Limb (tissue), 2 donors: ENCODE measurements around the gene BTBD10.
"Not testable (repeated sequence)": the region's sequence is repeated elsewhere in the genome, so short reads cannot be mapped to it uniquely, and the experiment has no call there.

Experiments used
- DNase-seq, 2 donors: peaks; one replicate each; pipeline ENCODE4 v3.0.0-alpha.2; 2016; ENCODE audit errors: extremely low spot score in 2 of 2

The BTBD10 gene

DNA sequence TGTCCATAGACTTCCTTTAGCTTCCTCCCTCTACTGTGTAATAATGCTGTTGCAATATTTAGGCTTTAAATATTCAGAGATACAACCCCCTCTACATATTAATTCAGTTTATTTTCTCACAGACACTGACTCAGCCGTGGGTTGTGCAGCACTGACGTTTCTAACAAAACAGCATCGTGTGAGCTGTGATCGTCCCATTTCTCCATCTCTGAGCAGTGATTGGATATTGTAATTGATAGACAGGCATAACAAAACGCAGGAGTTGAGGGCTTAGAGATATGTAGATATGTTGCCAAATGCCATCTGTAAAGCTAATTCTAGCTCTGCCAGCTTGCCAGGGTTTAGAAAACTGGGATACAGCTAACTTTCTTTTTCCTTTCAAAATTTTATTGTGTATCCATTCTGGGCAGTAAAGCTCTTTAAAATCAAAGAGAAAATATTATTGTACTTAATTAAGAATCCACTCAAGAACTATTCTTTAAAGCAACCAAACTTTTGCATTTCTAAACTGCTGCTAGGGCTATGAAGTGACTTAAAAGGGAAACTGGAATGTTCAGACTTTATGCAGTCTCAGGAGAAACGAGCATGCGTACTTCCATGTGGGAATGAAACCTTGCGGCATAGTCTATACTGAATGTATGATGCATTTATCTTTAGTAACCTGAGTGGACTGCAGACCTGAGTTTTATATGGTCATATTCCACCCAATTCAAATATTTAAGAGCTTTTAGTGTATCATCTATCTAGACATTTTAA lies 22.7 kb downstream of the BTBD10 start:
- DNase-seq = peak in 1 of 2 donors; percentile 60

DNA sequence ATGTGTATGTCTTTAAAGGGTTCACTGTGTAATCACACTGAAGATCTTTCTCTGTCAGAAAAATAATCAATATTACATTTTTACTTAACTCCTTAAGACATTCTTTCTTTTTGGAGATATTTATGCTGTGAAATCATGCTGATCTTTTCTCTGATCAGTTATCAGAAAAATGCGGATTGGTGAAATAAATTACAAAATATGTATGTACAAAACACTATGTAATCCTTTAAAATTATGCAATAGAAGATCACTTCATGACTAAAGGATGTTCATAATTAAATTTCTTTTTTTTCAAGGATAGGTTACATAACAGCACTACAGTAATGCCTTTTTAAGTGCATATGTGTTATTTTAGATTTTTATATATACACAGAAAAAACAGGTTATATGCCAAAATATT lies 24.7 kb downstream of the BTBD10 start:
- no peak for DNase-seq

DNA sequence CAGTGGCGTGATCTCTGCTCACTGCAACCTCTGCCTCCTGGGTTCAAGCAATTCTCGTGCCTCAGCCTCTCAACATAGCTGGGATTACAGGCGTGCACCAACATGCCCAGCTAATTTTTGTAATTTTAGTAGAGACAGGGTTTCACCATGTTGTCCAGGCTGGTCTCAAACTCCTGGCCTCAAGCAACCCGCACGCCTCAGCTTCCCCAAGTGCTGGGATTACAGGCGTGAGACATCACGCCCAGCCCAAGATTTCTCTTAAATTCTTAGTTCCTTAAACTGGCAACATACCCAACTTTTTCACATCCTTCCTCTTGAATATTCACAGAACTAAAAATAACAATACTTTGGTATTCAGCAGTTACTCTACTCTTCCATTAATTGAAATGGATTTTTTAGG lies 26.2 kb downstream of the BTBD10 start:
- not testable (repeated sequence) for DNase-seq

DNA sequence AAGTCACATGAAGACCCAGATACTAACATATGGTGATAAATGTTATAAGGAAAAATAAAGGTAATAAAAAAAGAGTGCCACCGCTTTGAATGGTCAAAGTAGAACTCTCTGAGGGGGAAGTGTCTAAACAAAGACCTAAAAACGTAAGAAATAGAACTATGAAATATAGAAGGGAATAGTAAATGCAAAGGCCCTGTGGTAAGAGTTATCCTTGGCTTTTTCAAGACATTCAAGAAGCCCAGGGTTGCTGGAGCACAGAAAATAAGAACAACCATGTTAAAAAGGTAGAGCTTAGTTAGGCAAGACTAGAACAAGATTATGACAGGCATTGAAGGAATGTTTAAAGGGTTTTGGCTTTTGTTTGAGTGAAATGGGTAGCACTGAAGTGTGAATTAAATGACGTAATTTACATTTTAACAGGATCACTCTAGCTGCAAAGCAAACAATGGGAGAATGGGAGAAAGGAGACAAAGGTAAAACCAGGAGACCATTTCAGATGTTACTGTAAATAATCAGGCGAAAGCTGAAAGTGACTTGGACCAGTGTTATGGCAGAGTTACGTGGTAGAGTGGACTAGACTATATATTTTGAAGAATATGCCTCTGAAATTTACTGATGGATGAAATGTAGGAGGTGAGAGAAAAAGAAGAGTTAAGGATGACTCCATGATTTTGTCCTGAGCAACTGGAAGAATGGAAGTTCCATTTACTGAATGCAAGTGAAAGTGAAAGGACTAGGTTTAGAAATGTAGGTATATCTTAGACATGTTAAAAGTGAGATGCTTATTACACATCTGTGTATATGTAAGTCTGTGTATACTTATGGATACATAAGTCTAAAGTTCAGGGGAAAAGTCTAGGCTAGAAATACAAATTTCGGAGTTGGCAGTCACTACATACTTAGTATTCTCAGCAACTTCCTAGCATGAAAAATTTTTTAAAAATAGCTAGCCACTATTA lies 28.5 kb downstream of the BTBD10 start:
- DNase-seq = no peak

DNA sequence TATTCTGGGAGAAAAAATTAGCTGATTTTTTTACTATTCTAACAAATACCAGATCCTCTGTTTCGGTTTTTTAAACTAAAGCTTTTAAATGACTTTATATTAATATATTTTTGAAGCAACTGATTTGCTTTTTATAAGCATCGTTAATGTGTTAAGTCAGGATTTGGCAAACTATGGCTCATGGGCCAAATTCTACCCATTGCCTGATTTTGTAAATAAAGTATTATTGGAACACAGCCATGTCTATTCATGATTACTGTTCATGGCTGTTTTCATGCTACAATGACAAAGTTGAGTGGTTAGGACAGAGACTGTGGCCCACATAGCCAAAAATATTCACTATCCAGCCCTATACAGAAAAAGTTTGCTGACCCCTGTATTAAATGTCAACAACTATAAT lies 29.6 kb downstream of the BTBD10 start:
- DNase-seq = no peak

DNA sequence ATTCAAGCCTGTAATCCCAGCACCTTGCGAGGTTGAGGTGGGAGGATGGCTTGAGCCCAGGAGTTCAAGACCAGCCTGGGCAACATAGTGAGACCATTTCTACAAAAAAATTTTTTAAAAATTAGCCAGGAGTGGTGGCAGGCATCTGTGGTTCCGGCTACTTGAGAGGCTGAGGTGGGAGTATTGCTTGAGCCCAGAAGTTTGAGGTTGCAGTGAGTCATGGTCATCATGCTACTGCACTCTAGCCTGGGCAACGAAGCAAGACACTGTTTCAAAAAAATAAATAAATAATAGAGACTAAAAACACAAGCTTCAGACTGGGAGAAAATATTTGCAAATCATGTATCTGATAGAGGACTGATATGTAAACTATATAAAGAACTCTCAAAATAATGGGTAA lies 33.2 kb downstream of the BTBD10 start:
- no peak for DNase-seq

DNA sequence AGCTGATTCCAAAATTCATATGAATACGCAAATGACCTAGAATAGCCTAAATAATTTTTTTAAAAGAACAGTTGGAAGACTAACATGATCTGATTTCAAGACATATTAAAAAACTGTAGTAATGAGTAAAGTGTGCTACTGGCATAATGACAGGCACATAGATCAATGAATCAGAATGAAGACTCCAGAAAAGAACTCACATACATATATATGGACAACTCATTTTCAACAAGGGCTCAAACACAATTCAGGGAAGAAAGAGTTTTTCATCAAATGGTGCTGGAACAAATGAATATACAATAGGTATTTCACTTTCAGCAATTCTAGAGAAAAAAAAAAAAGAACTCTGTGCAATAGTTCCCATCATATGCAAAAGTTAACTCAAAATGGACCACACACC lies 33.7 kb downstream of the BTBD10 start:
- DNase-seq = no peak

DNA sequence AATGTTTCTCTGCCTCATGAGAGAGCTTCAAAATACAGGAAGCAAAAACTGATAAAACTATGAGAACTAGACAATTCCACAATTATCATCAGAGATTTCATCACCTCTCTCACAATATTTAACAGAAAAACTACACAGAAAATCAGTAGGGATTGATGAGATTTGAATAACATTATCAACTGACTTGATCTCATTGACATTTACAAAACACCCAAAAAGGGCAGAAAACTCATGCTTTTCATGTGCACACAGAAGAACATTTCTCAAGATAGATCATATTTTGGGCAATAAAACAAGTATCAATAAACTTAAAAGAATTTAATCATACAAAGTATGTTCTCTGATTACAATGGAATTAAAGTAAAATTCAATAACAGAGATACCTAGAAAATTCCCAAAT lies 35.6 kb downstream of the BTBD10 start:
- no peak for DNase-seq

DNA sequence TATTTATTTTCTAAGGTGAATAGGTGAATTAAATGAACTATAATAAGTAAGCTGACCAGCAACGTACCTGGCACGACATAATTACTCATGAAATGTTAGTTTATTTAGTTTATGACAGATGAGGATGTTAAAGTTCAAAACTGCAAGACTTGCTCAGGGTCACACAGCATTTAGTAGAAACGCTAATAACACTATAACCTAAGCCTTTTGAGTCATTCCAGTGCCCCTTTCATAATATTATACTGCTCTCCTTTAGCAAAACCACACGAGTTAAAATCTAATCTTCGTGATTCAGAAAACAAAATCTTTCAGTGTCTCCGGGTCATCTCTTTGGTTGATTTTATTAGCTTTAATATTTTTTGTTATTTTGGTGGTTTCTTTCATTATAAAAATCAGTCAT lies 39.6 kb downstream of the BTBD10 start:
- no peak for DNase-seq

DNA sequence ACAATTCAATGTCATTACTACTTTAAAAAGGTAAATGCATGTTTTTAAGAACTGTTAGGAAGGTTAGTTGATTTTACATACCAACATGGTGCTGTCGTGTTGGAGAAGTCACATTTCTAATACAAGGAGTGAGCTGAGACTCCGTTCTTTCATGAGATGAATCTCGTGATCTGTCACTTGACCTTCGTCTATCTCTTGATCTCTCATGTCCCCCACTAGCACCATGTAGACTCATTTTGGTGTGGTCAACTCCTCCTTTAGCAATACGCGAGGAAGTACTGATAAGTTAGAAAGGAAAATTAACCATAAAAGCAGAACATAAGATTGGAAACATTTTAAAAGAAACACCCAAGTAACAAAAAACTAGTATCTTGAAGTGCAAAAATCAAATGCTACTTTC lies 41.5 kb downstream of the BTBD10 start:
- DNase-seq = no peak

DNA sequence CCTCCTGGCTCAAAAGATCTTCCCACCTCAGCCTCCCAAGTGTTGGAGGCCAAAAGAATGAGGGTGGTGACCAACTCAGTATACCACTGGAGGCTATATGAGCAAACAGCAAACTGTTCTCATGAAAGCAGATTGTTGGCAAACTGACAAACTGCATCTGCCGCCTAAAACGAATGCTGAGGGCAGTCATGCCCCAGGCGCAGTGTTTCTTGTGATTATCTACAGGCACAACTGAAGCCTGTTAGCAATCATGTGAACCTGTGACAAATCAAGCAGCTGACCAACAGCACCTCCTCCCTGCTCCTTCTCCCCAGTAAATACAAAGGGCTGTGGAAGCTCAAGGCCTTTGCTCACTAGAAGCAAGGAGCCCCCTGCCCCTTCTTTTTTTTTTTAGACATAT lies 47.8 kb downstream of the BTBD10 start:
- DNase-seq = no peak

DNA sequence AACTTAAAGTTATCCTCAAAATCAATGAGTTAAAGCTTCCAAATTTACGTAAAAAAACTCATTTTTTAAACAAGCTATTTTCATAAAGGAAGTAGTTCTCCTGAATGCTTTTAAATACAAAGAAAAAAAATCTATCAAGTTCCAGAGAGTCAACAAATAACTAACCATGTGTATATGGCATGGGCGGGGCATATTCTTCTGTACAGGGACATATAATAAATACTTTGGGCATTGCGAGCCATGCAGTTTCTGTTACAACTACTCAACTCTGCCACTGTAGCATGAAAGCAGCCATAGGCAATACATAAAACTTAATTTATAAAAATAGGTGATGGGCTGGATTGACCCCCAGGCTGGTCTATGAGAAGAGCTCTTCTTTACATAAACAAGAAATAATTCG lies 57.8 kb downstream of the BTBD10 start:
- DNase-seq = no peak

DNA sequence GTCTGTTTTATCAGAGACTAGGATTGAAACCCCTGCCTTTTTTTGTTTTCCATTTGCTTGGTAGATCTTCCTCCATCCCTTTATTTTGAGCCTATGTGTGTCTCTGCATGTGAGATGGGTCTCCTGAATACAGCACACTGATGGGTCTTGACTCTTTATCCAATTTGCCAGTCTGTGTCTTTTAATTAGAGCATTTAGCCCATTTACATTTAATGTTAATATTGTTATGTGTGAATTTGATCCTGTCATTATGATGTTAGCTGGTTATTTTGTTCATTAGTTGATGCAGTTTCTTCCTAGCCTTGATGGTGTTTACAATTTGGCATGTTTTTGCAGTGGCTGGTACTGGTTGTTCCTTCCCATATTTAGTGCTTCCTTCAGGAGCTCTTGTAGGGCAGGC lies 64.7 kb downstream of the BTBD10 start:
- not testable (repeated sequence) for DNase-seq

DNA sequence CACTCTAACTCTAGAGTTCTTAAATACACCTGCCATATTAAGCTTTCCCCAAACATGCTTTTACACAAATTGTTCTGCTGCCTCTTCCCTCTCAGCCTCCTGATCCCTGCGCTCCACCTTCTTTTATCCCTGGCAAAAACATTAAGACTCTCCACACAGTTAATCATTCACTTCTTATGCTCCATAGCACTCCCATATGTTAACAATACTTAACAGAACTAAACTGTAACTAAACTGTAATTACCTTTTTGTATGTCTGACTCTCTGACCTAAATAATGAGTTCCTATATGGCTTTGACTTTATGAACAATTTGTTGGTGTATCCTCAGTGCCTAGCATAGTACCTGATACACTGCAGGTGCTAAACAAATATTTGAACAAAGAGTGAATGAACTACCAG lies 71.8 kb downstream of the BTBD10 start:
- DNase-seq = no peak

DNA sequence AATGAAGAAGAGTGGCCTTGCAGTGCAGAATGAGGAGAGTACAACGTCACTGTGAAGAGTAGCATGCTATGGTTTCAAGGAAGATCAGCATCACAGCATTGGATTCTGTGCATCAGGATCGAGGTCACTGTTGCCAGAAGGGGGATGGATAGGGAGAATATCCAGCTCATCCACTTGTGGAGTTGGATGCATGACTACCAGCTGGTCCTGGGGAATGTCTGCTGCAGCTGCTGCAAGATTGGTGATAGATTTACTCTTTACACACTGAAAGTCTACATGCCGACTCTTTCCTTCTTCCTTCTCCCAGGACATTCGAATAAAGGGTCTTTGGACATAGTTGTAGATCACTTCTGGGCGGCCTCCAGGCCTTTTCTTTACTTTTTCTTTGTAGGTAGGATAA lies 74.3 kb downstream of the BTBD10 start:
- no peak for DNase-seq

DNA sequence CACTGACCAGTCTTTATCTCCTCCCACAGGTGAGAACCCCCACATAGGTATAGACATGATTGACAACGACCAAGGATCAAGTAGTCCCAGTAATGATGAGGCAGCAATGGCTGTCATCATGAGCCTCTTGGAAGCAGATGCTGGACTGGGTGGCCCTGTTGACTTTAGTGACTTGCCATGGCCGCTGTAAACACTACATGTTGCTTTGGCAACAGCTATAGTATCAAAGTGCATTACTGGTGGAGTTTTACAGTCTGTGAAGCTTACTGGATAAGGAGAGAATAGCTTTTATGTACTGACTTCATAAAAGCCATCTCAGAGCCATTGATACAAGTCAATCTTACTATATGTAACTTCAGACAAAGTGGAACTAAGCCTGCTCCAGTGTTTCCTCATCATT lies 76.5 kb downstream of the BTBD10 start:
- DNase-seq = no peak

DNA sequence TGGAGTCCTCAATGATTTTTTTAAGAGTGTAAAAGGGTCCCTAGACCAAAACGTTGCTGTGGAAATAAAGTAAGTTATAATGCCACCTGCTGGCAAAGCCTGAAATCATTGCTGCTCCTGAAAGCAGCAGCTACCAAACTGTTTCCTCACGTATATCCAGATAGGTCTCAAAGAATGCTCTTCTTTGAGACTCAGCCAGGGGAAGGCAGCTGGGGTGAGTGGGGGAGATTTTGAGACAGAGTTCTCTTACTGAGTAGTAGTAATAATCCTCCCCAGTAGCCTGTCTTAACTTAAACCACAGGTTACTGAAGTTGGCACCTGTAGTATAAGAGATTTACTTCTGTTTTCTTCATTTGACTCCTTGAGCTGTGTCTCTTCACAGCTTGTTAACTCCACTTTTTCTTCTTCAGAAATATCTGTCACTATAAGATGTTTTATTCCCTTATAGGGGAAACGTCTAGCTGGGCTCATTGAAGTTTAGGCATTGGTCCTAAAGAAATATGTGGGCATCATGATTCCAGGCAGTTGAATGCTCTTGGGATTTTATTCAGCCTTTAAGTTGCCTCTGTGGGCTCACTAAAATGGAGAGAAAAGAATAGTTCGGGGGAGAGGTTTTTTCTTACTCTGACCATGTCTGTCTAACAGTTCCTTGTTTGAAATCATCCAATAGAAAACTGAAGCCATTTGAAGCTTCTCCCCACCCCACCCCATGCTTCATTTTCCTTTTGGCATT lies 77.9 kb downstream of the BTBD10 start:
- DNase-seq = peak; percentile 55 to 60

DNA sequence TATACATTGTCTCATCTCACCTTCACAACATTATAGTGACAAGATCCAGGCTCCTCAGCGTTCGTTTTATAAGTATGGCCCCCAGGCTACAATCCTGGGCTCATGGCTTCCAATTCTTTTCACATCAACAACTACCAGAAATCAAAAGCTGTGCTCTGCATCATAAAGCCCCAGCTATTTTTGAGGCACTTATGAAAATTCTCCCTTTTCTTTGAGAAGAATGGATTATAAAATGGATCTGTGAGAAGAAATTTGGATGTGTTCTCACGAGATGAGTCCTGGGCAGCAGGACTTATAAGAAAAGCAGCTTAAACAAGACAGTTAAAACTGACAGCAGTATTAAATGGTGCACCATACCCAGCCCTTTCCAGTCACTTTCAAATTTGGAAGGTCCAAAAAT lies 80.3 kb downstream of the BTBD10 start:
- DNase-seq = no peak

DNA sequence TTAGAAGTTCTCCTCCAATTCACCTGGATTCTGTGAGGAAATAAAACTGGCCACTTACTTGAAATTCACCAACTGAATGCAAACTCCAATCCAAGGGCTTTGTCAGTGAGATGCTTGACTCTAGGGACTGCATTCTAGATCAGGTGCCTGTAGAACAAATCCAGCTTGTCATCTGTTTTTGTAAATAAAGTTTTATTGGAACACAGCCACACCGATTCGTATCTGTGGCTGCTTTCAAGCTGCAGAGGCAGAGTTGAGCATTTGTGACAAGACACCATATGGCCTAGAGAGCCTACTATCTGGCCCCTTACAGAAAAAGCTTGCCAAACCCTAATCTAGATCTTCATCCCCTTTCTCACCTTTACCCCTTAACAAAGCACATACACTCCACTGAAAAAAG lies 82.3 kb downstream of the BTBD10 start:
- no peak for DNase-seq

DNA sequence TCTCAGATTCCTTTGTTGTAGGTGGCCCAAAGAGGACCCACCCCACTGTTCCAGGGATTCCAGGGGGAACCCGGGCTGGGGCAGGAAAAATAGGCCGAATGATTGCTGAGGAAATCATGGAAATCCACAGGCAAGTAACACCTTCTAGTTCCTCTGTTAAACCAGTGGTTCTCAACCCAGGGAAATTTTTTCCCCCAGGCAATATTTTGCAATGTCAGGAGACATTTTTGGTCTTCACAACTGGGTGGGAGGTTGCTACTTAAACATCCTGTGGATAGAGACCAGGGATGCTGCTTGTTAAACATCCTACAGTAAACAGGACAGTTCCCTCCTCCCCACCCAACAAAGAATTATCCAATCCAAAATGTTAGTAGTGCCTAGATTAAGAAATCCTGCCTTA lies 84.7 kb downstream of the BTBD10 start:
- no peak for DNase-seq

DNA sequence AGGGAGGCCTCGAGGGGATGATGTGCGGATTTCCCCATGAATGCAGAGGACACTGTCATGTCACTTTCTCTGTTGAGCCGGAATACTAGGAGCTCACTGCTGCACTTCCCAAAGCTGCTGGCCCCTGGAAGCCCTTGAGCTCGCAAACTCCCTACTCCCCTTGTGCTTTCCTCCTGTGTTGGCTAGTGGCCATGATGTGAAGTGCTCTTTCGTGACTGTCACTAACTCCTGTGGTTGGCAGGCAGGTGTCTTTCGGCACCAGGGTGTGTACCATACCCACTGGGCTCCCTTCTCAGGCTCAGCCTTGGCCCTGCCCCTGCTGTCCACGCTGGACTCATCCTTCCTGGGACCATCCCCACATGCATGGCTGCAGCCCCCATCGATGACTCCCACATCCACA lies 86.2 kb downstream of the BTBD10 start:
- no peak for DNase-seq

DNA sequence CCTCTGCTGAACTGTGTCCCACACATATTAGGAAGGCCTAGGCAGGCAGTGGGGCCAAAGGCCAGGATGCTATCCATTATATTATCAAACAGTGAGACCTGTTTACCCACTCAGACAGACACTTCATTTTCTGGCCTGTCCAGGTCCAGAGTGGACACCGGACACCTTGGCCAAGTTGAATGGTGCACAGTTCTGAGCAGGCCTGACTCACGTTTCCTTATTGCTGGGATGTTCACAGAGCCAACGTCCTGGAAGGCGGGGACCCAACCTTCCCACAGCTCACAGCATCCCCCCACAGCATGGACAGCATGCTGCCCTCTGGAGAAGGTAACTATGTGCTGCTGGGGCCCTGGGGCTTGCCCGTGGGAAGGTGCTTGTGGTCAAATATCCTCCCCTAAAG lies 86.6 kb downstream of the BTBD10 start:
- DNase-seq = no peak
